ENCODE results near the gene LARP6.

GRCh38 chr15:70854666-70854976 is 664 bp upstream of the LARP6 start:
- TF ChIP-seq TAF1 (IDR thresholded peaks at IDR 0.05; ENCODE audit: borderline replicate concordance, insufficient read depth, low read length) (no peak), POLR2AphosphoS5 (IDR thresholded peaks at IDR 0.05; ENCODE audit: low read depth, low read length) (no peak), REST (IDR thresholded peaks at IDR 0.05; ENCODE audit: insufficient read depth in 1 of 2, low read depth in 2 of 2, low read length in 2 of 2) (no peak), SIN3A (IDR thresholded peaks at IDR 0.05; ENCODE audit: borderline replicate concordance, insufficient read depth, low read length) (no peak), FOXP2 (optimal IDR thresholded peaks at IDR 0.05; ENCODE audit: borderline replicate concordance, extremely low read depth, extremely low read length, insufficient read depth) (no peak)

Data from PFSK-1 (cell line).